ENCODE measurements around the gene TEX35.

GRCh38 chr1:178540646-178541045, 27.7 kb downstream of the TEX35 start:
- TF ChIP-seq YY1 (IDR thresholded peaks at IDR 0.05; ENCODE audit: insufficient read depth, insufficient read length) = no peak
- no peak for TF ChIP-seq SUZ12 (IDR thresholded peaks at IDR 0.05; ENCODE audit: extremely low read depth, insufficient read depth, insufficient read length)

Data from NT2/D1 (cell line).